GM10248 (cell line): ENCODE results near the gene DMKN.

Experiments
- CTCF ChIA-PET: fragments of 300-600 bp; sonication (Branson Sonifier 250); formaldehyde crosslinking; extraction: SDS; loops from one replicate; lab custom pipeline; 2021; ENCODE audit warnings: antibody characterized with exemption; lab: Yijun Ruan, JAX
- POLR2A ChIA-PET: fragments of 350-650 bp; sonication (Branson Sonifier 250); formaldehyde crosslinking; extraction: SDS; loops from one replicate; lab custom pipeline; 2020; ENCODE audit warnings: antibody characterized with exemption; lab: Yijun Ruan, JAX
- DNase-seq: peaks from one replicate; pipeline ENCODE4 v3.0.0; 2012; ENCODE audit errors: extremely low spot score
- TF ChIP-seq, protein P1 (sequence below): IDR thresholded peaks from 2 replicates; pipeline ENCODE4 v1.5.1; 2012; ENCODE audit warnings: mild to moderate bottlenecking, low read depth; ENCODE audit errors: extremely low read depth, missing control alignments, control extremely low read depth

Gene DMKN

DNA sequence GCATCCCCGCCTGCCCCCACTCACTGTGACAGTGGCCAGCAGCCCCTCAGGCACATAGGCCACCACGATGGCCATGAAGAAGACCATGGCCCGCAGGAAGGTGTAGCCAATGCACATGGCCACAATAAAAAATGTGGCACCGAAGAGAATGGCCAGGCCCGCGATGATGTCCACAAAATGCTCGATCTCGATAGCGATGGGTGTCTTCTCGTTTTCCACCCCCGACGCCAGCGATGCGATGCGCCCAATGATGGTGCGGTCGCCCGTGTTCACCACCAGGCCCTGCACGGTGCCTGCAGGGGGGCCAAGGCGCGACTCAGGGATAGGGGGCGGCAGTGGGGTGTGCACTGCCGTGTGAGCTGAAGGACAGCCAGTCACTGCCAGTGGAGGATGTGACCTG lies 46.3 kb upstream of the DMKN start:
- ChIA-PET CTCF (interaction anchor here (0.9 to 4.7 kb wide), 3 partner anchors 11 to 65 kb away, joined by 3 to 44 read pairs (median 3); no protein-coding TSS in a partner anchor), POLR2A (no interaction called here)

DNA sequence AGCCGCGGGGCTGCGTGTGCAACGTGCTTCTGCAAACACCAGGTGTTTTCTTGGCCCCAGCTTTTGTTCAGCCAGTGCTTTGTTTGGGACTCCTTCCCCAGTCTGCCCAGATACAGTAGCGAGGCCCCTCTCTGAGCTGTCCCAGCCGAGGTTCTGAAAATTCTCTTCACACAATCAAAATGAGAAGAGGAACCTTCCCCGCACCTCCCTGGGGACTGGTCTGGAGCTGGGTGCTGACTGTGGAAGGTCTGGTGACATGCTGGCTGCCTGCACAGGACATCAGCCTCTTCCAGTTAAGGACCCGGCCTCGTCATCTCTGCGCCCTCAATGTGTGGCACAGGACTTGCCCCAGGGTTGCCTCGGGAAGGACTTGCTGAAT lies 45.8 kb upstream of the DMKN start:
- TF ChIP-seq, protein P1, sequence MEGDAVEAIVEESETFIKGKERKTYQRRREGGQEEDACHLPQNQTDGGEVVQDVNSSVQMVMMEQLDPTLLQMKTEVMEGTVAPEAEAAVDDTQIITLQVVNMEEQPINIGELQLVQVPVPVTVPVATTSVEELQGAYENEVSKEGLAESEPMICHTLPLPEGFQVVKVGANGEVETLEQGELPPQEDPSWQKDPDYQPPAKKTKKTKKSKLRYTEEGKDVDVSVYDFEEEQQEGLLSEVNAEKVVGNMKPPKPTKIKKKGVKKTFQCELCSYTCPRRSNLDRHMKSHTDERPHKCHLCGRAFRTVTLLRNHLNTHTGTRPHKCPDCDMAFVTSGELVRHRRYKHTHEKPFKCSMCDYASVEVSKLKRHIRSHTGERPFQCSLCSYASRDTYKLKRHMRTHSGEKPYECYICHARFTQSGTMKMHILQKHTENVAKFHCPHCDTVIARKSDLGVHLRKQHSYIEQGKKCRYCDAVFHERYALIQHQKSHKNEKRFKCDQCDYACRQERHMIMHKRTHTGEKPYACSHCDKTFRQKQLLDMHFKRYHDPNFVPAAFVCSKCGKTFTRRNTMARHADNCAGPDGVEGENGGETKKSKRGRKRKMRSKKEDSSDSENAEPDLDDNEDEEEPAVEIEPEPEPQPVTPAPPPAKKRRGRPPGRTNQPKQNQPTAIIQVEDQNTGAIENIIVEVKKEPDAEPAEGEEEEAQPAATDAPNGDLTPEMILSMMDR, result no peak
- peak; percentile 77 for DNase-seq
- ChIA-PET CTCF (interaction anchor here (0.9 to 4.7 kb wide), 3 partner anchors 11 to 64 kb away, joined by 3 to 44 read pairs (median 3); no protein-coding TSS in a partner anchor), POLR2A (no interaction called here)

More for the DNA sequence above, 46.3 kb upstream of the DMKN start:
- TF ChIP-seq, protein P1, result no peak
- no peak for DNase-seq

DNA sequence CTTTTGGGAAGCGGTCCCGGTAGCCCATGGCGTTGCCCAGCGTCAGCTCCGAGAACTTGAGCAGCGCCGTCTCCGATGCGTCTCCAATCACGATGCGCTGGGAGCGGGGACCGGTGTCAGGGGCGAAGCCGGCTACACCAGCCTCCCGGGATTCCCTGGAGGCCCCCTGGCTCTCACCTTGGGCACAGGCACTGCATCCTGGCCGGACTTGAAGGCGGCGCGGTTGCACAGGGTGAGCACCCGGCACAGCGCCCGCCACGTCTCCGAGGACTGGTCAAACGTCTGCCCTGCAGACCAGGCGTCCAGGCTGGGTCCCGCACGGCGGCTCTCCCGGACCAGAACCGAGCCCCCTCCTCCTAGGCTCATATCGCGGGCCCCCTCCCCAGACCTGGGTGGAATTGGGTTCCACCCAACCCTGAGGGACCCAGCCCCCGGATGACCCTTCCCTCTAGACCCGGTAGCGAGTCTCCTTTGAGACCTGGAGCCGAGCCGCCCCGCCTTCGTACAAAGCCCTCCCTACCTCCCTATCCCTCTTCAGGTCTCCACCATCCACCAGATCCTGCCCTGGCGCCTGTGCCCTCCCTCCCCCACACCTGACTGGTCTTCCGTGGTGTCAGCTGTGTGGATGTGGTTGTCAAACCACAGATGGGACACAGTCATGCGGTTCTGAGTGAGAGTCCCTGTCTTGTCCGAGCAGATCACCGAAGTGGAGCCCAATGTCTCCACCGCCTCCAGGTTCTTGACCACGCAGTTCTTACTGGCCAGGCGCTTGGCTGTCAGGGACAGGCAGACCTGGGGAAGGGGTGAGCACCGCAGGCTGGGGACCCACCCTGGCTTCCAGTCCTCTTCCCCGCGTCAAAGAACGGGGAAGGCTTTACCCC lies 45.2 kb upstream of the DMKN start:
- DNase-seq, result no peak
- TF ChIP-seq, protein P1, result no peak
- ChIA-PET CTCF (interaction anchor here (0.9 to 4.7 kb wide), 5 partner anchors 10 to 64 kb away, joined by 3 to 44 read pairs (median 3); no protein-coding TSS in a partner anchor), POLR2A (interaction anchor here (0.5 kb wide), 1 partner anchor 184 kb away, joined by 4 read pairs; no protein-coding TSS in a partner anchor)

DNA sequence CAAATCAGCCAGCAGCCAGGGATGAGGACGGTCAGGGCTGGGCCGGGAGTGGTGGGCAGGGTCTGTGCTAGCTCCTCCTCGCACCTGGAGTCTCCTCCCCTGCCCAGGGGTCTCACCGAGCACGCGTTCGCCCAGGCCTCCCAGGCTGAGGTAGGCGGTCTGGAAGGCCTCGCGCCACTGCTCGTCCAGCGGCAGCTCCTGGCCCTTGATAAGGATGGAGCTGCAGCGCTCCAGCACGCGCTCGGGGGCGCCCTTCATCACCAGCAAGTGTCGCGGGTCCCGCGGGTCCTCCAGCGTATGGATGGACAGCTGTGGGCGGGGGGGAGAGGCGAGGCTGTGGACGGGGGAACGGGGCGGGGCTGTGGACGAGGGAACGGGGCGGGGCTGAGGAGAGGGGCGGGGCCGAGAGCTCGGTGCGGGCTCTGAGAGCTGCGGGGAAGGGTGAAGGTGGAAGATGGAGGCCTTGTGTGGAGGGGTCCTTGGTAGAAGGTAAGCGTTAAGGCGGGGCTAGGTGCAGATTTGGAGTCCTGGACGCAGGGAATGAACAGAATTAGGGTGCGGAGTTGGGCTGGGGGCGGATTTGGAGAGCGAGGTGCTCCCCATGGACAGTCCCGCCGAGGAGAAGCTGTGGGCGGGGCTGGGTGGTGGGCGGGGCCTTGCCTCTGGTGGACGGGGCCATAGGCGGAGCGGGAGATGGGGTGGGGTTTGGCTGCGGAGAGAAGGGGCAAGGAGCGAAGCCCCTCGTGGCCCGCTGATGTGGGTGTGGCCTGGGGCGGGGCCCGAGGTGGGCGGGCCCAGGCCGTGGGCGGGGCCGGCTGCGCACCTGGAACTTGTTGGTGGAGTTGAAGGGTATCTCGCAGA lies 44.3 kb upstream of the DMKN start:
- CTCF ChIA-PET, result interaction anchor here (1.2 to 4.7 kb wide), 4 partner anchors 9 to 47 kb away, joined by 3 to 44 read pairs (median 4); no protein-coding TSS in a partner anchor
- TF ChIP-seq, protein P1, result peak; percentile 3
- POLR2A ChIA-PET, result interaction anchor here (0.5 to 0.7 kb wide), 2 partner anchors 48 to 185 kb away, joined by 3 to 4 read pairs; no protein-coding TSS in a partner anchor
- DNase-seq, result peak; percentile 72

DNA sequence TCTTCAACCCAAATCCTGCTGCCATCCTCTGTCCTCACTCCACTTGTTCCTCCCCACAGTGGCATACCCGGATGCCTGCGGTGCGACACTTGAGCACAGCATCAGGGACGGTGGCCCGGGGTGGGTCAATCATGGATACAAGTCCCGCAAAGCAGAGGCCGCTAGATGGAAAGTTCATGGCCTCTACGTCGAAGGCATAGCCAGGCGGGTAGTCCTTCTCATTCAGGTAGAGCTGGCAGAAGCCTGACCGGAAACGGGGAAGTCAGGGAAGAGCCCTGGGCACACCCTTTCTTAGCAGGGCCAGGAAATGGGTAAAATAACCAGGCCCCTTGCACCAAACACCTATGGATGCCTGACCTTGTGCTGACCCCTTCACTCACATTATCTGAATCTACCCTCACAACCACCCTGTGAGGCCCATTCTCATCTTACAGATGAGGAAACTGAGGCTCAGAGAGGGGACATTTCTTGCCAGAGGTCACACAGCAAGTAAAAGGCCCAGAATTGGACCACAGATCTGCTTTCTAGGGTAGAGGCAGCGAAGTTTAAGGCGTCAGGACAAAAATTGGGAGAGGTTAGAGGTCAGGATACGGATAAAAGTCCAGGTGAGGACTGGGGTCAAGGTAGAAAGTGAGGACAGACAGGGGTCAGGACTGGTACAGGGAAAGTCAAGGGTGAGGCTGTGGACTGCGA lies 43.5 kb upstream of the DMKN start:
- DNase-seq, result no peak
- ChIA-PET POLR2A (no interaction called here), CTCF (interaction anchor here (0.7 to 4.7 kb wide), 7 partner anchors 9 to 47 kb away, joined by 3 to 44 read pairs (median 4); no protein-coding TSS in a partner anchor)
- TF ChIP-seq, protein P1, result no peak
